ENCODE measurements around the gene CHST2.

DNA sequence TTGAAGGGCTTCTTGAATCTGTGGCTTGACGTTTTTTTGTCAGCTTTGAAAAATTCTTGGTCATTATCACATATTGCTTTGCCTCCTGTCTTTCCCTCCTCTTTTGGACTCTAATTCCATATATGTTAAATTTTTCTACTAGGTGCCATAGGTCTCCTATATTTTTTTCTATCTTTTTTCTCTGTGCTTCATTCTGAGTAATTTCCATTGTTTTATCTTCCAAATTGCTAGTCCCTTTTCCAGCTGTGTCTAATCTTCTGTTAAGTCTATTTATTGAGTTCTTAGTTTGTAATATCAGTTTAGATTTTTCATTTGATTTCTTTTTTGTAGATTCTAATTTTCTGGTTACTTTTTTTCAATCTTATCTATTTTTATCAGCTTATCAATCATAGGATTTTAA lies 53.7 kb downstream of the CHST2 start:
- no peak for TF ChIP-seq GATA3 (IDR thresholded peaks at IDR 0.05; ENCODE audit: low read depth, low read length)
- TF ChIP-seq GATA2 (IDR thresholded peaks at IDR 0.05; ENCODE audit: low read depth, low read length): no peak
